CD4-positive, alpha-beta T cell (primary cell): Measurements from ENCODE around the gene PLCL2. TPM values are rescaled to one million over a fixed set of nuclear protein-coding genes. Genes with fewer than 3 reads are reported as not detected.

Source experiments
- ATAC-seq: fragments of 200-7000 bp; cut with Tn5 transposase; one replicate; pipeline ENCODE4 v1.10.0; 2022; ENCODE audit warnings: mild to moderate bottlenecking; ENCODE audit not compliant: poor library complexity
- CTCF ChIA-PET: fragments of 350-600 bp; sonication (Branson Sonifier 250); formaldehyde crosslinking; loops from one replicate; lab custom pipeline; 2021; ENCODE audit warnings: antibody characterized with exemption, inconsistent platforms; lab: Charles Lee
- POLR2A ChIA-PET: fragments of 350-600 bp; sonication (Branson Sonifier 250); formaldehyde crosslinking; loops from one replicate; lab custom pipeline; 2021; ENCODE audit warnings: antibody characterized with exemption, inconsistent platforms; lab: Charles Lee
- DNase-seq, 14 experiments: peaks; one replicate each; pipeline ENCODE4 v3.0.0-alpha.2; 2013 to 2020; ENCODE audit warnings: mixed read lengths in 2 of 14
- H3K27ac ChIP-seq, 2 donors: one replicate each; pipeline versions ENCODE4 v1.5.1 to v1.7.0; 2013; ENCODE audit warnings: low read length in 2 of 2, low read depth in 1 of 2, mild to moderate bottlenecking in 1 of 2
- H3K27me3 ChIP-seq, 2 experiments: 1 replicate in 1 of 2; 2 replicates in 1 of 2; pipeline versions ENCODE4 v1.6.1 to v1.7.0; 2013; ENCODE audit warnings: low read length in 2 of 2, control low read depth in 1 of 2, mild to moderate bottlenecking in 1 of 2, moderate library complexity in 1 of 2; ENCODE audit not compliant: insufficient read depth in 2 of 2, control insufficient read depth in 1 of 2
- H3K36me3 ChIP-seq: one replicate; pipeline ENCODE4 v1.6.1; 2013; ENCODE audit warnings: low read length, control low read depth; ENCODE audit not compliant: insufficient read depth
- H3K4me1 ChIP-seq: one replicate; pipeline ENCODE4 v1.6.1; 2013; ENCODE audit warnings: low read length, control low read depth; ENCODE audit not compliant: insufficient read depth
- H3K4me3 ChIP-seq: one replicate; pipeline ENCODE4 v1.5.1; 2013; ENCODE audit warnings: mild to moderate bottlenecking, low read length, moderate library complexity
- H3K9me3 ChIP-seq, 2 experiments: 1 replicate in 1 of 2; 2 replicates in 1 of 2; pipeline versions ENCODE4 v1.6.1 to v1.7.0; 2013; ENCODE audit warnings: low read length in 2 of 2, mild to moderate bottlenecking in 2 of 2, control low read depth in 1 of 2, moderate library complexity in 1 of 2; ENCODE audit not compliant: control insufficient read depth in 1 of 2, insufficient read depth in 1 of 2
- H3K27ac Mint-ChIP-seq: one replicate; pipeline ENCODE4 v1.8.0; 2020; ENCODE audit warnings: mixed read lengths
- H3K27me3 Mint-ChIP-seq: one replicate; pipeline ENCODE4 v1.8.0; 2021; ENCODE audit warnings: mixed read lengths
- H3K36me3 Mint-ChIP-seq: one replicate; pipeline ENCODE4 v1.8.0; 2021; ENCODE audit warnings: low read depth, mixed read lengths
- H3K4me1 Mint-ChIP-seq: one replicate; pipeline ENCODE4 v1.8.0; 2021; ENCODE audit warnings: low read depth, mixed read lengths
- H3K4me3 Mint-ChIP-seq: one replicate; pipeline ENCODE4 v1.8.0; 2020; ENCODE audit warnings: mild to moderate bottlenecking, mixed read lengths
- H3K9me3 Mint-ChIP-seq: one replicate; pipeline ENCODE4 v1.8.0; 2020; ENCODE audit warnings: mixed read lengths
- intact Hi-C, 2 experiments: fragments of 100-400 bp; cut with DNase I in 1 of 2; cut with micrococcal nuclease in 1 of 2; formaldehyde crosslinking; loops; one replicate each; pipeline versions ENCODE4 v1.15.1 to v1.9.0; 2023 to 2025; cut with DNase I, micrococcal nuclease
- total RNA-seq, 174 experiments: library from RNA in 2 of 174; stranded (reverse) in 2 of 174; gene quantifications; one replicate each; pipeline ENCODE4 v1.2.3 and lab custom pipeline; 2021 to 2026
- TF ChIP-seq, protein P1 (sequence below): fragments of 200-600 bp; IDR thresholded peaks from one replicate; pipeline ENCODE4 v1.8.0; 2022; ENCODE audit warnings: antibody characterized with exemption, mild to moderate bottlenecking

Gene PLCL2
- total RNA-seq, 2 experiments from 2014 or later: 35.1 to 36.3 TPM

GRCh38 chr3:16871915-16872842 is 12.6 kb upstream of the PLCL2 start:
- ChIA-PET POLR2A (interaction anchor here (0.8 to 1.1 kb wide), 2 partner anchors 12 to 16 kb away, joined by 3 read pairs; partner anchors contain the start of gene PLCL2), CTCF (interaction anchor here (1.1 to 1.5 kb wide), 2 partner anchors 12 to 30 kb away, joined by 3 to 5 read pairs; partner anchors contain the start of gene PLCL2)
- no peak overlapping the region for H3K27ac Mint-ChIP-seq
- TF ChIP-seq, protein P1, sequence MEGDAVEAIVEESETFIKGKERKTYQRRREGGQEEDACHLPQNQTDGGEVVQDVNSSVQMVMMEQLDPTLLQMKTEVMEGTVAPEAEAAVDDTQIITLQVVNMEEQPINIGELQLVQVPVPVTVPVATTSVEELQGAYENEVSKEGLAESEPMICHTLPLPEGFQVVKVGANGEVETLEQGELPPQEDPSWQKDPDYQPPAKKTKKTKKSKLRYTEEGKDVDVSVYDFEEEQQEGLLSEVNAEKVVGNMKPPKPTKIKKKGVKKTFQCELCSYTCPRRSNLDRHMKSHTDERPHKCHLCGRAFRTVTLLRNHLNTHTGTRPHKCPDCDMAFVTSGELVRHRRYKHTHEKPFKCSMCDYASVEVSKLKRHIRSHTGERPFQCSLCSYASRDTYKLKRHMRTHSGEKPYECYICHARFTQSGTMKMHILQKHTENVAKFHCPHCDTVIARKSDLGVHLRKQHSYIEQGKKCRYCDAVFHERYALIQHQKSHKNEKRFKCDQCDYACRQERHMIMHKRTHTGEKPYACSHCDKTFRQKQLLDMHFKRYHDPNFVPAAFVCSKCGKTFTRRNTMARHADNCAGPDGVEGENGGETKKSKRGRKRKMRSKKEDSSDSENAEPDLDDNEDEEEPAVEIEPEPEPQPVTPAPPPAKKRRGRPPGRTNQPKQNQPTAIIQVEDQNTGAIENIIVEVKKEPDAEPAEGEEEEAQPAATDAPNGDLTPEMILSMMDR: no peak
- ATAC-seq (no peak), DNase-seq (no peak)
- Histone ChIP-seq H3K9me3 (no peaks in the 10 kb centered on the region), H3K36me3 (no peaks in the 10 kb centered on the region), H3K27ac (no peak overlapping the region), H3K4me1 (no peaks in the 10 kb centered on the region), H3K27me3 (no peaks in the 10 kb centered on the region), H3K4me3 (no peak overlapping the region)
- intact Hi-C loops: no loop called here
- no peak overlapping the region for H3K4me3 Mint-ChIP-seq
- H3K4me1 Mint-ChIP-seq: peaks cover 2% of the 10 kb centered on the region
- H3K36me3 Mint-ChIP-seq: no peaks in the 10 kb centered on the region
- no peaks in the 10 kb centered on the region for H3K9me3 Mint-ChIP-seq
- H3K27me3 Mint-ChIP-seq: peaks cover 7% of the 10 kb centered on the region

- H3K4me1 ChIP-seq: no peaks in the 10 kb centered on the region
- ATAC-seq: no peak
- Mint-ChIP-seq H3K4me1 (no peaks in the 10 kb centered on the region), H3K36me3 (no peaks in the 10 kb centered on the region), H3K27ac (no peak overlapping the region), H3K4me3 (no peak overlapping the region), H3K9me3 (no peaks in the 10 kb centered on the region), H3K27me3 (peaks cover 7% of the 10 kb centered on the region)
- DNase-seq: no peak
- intact Hi-C loops: no loop called here
- no peaks in the 10 kb centered on the region for H3K27me3 ChIP-seq
- TF ChIP-seq, protein P1: no peak
- CTCF ChIA-PET: interaction anchor here (2.2 kb wide), 1 partner anchor 10 kb away, joined by 7 read pairs; the partner anchor contains the start of gene PLCL2
- no peak overlapping the region for H3K4me3 ChIP-seq
- no peaks in the 10 kb centered on the region for H3K36me3 ChIP-seq
- H3K27ac ChIP-seq: no peak overlapping the region
- POLR2A ChIA-PET: no interaction called here
- H3K9me3 ChIP-seq: no peaks in the 10 kb centered on the region
Observed at GRCh38 chr3:16873872-16874271, 10.9 kb upstream of the PLCL2 start.

GRCh38 chr3:16875876-16876550 is 8.7 kb upstream of the PLCL2 start:
- ChIA-PET POLR2A (interaction anchor here (0.7 to 1.0 kb wide), 2 partner anchors 26 to 34 kb away, joined by 3 read pairs; no protein-coding TSS in a partner anchor), CTCF (interaction anchor here (2.2 kb wide), 1 partner anchor 8 kb away, joined by 7 read pairs; the partner anchor contains the start of gene PLCL2)
- H3K9me3 Mint-ChIP-seq: no peaks in the 10 kb centered on the region
- H3K4me1 Mint-ChIP-seq: no peaks in the 10 kb centered on the region
- ATAC-seq: no peak
- H3K27me3 Mint-ChIP-seq: peaks cover 7% of the 10 kb centered on the region
- intact Hi-C loops: loop anchor here in 1 of 2 experiments (2.0 kb wide), 1 partner anchor 15 kb away; no protein-coding TSS in a partner anchor
- H3K36me3 Mint-ChIP-seq: no peaks in the 10 kb centered on the region
- no peak overlapping the region for H3K27ac Mint-ChIP-seq
- no peaks in the 10 kb centered on the region for H3K4me1 ChIP-seq
- no peak overlapping the region for H3K4me3 ChIP-seq
- DNase-seq: no peak
- no peaks in the 10 kb centered on the region for H3K27me3 ChIP-seq
- H3K36me3 ChIP-seq: no peaks in the 10 kb centered on the region
- no peak overlapping the region for H3K27ac ChIP-seq
- TF ChIP-seq, protein P1: no peak
- H3K9me3 ChIP-seq: no peaks in the 10 kb centered on the region
- H3K4me3 Mint-ChIP-seq: no peak overlapping the region
